GM12891 (cell line): Measurements from ENCODE around the gene SPSB3.

Experiments
- POLR2A ChIP-seq: IDR thresholded peaks from 2 replicates; pipeline ENCODE4 v1.6.1; 2011; ENCODE audit warnings: low read depth, low read length, control low read depth
- POLR2AphosphoS5 ChIP-seq: IDR thresholded peaks from 2 replicates; pipeline ENCODE4 v1.6.1; 2011; ENCODE audit warnings: low read depth, low read length, control low read depth

DNA sequence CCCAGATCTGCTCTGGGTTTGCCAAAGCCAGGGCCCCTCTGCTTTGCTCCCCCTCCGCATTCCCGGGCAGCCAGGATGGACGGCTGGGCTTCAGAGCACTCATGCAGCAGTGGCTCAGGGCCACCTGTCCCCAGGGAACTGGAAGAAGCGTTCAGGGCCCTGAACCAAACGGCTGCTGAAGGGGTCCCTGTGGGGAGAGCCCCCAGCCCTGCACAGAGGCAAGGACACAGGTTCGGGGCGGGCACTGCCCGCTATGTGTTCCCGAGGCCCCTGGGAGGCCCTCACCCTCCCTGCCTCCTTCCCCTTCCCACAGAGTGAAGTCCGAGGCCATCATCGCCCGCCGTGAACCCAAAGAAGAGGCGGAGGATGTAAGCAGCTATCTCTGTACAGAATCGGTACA is 21.5 kb downstream of the SPSB3 start:
- TF ChIP-seq POLR2A (no peak), POLR2AphosphoS5 (no peak)
